Smooth muscle cell of the coronary artery (primary cell): ENCODE measurements around the gene HOMER3. TPM values are rescaled to one million over a fixed set of nuclear protein-coding genes. Genes with fewer than 3 reads are reported as not detected.

ENCODE experiments used
- total RNA-seq: library from RNA; depleted of rRNA; stranded (reverse); fragments of >200 nt; gene quantifications from 2 replicates; pipeline ENCODE4 v1.2.3, GENCODE V29; 2014; ENCODE audit warnings: low replicate concordance

The HOMER3 gene
- total RNA-seq = 41.4 and 91.4 TPM in 2 replicates

DNA sequence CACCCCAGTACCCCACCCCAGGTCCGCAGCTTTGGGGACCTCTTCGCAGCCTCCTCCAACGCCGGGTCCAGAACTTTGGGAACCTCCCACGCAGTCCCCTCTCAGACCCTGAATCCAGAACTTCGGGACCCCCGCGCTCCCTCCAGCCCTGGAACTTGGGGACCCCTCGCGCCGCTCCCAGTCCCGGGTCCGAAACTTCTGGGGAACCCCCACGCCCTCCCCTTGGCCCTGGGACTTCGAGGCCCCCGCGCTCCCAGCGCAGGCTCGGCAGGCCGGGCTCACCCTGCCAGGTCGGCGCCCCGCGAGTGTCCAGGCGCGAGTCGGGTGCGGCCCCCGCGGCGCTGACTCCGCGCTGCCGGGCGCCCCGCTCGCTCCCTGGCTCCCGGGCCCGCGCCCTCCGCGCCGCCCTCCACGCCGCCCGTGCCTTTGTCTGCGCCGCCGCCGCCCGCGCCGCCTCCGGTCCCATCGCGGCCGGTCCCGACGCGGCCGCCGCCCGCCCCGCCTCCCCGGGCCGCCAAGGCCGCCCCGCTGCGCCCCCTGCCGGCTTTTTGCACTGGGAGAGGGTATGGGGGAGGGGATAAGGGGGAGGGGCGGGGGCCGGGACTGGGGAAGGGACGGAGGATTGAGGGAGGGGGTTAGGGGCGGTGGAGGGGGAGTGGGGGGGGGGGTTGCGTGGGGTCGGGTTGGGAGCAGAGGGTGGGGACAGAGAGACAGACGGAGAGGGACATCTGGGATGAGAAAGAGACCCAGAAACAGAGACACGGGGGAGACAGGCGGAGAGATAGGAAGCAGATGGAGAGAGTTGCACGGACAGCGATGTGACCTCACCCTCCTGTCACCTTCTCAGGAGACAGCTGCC lies at the start of gene HOMER3:
Gene HOMER3 (minus strand): TSS at position 449 of the 859 bp plus-strand sequence. CDS start 2,235 bp downstream, outside the sequence.

DNA sequence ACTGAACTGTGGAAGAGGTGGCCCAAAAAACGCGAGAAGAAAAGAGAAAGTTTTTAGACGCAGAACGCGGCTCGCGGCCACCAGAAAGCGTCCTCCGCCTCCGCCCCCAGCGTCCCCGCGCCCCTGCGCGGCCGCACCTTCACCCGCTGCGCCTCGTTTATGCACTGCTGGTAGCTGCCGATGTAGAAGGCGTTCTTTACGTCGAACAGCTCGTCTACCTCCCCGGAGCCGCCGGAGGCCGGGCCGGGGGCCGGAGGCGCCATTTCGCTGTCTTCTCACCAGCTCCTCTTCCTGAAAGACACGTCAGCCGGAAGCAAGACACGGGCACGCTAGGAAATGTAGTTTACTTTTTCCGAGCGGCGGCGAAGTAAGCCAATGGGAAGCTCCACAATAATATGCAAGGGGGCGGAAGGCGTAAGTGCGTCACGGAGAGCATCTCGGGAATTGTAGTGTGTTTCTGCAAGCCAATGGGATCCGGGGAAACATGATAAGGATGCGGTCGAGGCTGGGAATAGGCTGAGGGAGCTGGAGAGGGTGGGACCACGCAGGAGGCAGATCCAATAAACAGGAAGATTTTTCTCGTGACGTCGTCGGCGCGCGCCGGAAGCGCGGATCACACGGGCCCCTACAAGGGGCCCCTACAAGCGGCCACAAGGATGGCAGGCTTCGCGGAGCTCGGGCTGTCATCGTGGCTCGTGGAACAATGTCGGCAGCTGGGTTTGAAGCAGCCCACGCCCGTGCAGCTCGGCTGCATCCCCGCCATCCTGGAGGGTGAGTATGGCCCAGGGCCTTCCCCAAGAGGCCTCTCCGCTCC lies 21.7 kb downstream of the HOMER3 start, which contains the start of the genes COPE and DDX49:
Gene COPE (minus strand): TSS at position 302 of the 814 bp plus-strand sequence. CDS start 39 bp downstream, at position 263.
Gene DDX49 (plus strand): TSS at position 630 of the 814 bp plus-strand sequence. CDS start 27 bp downstream, at position 657.

DNA sequence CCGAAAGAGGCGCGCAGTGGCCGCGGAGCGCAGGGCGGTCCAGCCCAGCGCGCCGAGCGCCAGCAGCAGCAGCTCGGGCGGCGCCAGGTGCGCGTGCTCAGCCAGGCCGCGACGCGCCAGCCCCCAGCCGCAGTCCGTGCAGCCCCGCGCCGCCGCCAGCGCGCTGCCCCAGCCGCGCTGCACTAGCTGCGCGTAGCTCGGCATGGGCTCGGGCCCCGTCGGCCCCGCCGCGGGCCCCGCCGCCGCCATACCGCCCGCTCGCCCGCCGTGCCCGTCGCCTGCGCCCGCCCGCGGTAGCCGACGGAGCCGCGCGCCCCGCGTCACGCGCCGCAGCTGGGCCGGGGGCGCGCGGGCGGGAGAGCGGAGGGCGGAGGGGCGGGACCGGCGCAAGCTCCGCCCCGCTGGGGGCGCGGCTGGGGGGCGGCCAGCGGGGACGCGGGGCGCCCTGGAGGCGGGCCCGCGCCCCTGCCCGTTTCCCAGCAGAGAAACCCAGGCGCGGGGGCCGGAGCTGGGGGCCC lies 45.1 kb downstream of the HOMER3 start, which contains the start of gene CERS1:
Gene CERS1 (minus strand): TSS at position 335 of the 518 bp plus-strand sequence. CDS start 86 bp downstream, at position 249.

Other genes with a start within 250 kb of the HOMER3 start
- 0.23 and 2.0 TPM in 2 replicates for gene COMP, start 149.9 kb downstream of the HOMER3 start, total RNA-seq
- 59.2 and 62.8 TPM in 2 replicates for gene UPF1, start 109.3 kb downstream of the HOMER3 start, total RNA-seq
- gene CERS1, start 45.1 kb downstream of the HOMER3 start, total RNA-seq = 4.4 and 5.7 TPM in 2 replicates
- gene COPE, start 21.8 kb downstream of the HOMER3 start, total RNA-seq = 215 and 269 TPM in 2 replicates
- 66.7 and 75.0 TPM in 2 replicates for gene DDX49, start 21.5 kb downstream of the HOMER3 start, total RNA-seq
- gene SUGP2, start 92.3 kb upstream of the HOMER3 start, total RNA-seq = 15.3 and 25.8 TPM in 2 replicates
- 41.3 and 43.4 TPM in 2 replicates for gene ARMC6, start 92.4 kb upstream of the HOMER3 start, total RNA-seq
- 3.7 and 4.9 TPM in 2 replicates for gene SLC25A42, start 122.8 kb upstream of the HOMER3 start, total RNA-seq
- 20.6 and 32.3 TPM in 2 replicates for gene TMEM161A, start 197.3 kb upstream of the HOMER3 start, total RNA-seq
- not detected in 2 replicates for gene MEF2B, start 229.0 kb upstream of the HOMER3 start, total RNA-seq